Muscle of back (tissue), 13 donors: Measurements from ENCODE around the gene LPAR5. TPM values are rescaled to one million over a fixed set of nuclear protein-coding genes. Genes with fewer than 3 reads are reported as not detected.

Experiments
- DNase-seq, 3 donors: peaks; one replicate each; pipeline versions ENCODE4 v3.0.0 to v3.0.0-alpha.2; 2013
- long read RNA-seq, 9 donors: transcript quantifications; one replicate each; lab custom pipeline, GENCODE V29; 2026
- polyA plus RNA-seq, 10 donors: library from polyadenylated mRNA; unstranded; fragments of 120-200 nt; gene quantifications; one replicate each; pipeline ENCODE4 v1.2.1, GENCODE V29; 2013; ENCODE audit not compliant: insufficient read length in 10 of 10

Gene LPAR5
- 1 to 10 TPM in 9 of 10 donors, under 1 TPM in 1; 0.99 to 2.3 (median 1.5) TPM for polyA plus RNA-seq
- long read RNA-seq, donor 1, result 0 reads
- long read RNA-seq, donor 2, partial matches to known transcripts, result 0 of 1 reads
- long read RNA-seq, donor 2, other reads (novel, unspliced or antisense), result 0 of 1 reads
- long read RNA-seq, donor 3, result 0 reads
- long read RNA-seq, donor 4, partial matches to known transcripts, result 0 of 1 reads
- long read RNA-seq, donor 4, other reads (novel, unspliced or antisense), result 0 of 1 reads
- long read RNA-seq, donor 5, partial matches to known transcripts, result 0 of 3 reads
- long read RNA-seq, donor 5, other reads (novel, unspliced or antisense), result 0 of 3 reads
- long read RNA-seq, donor 6, partial matches to known transcripts, result 0 of 1 reads
- long read RNA-seq, donor 6, other reads (novel, unspliced or antisense), result 0 of 1 reads
- long read RNA-seq, donor 7, result 0 reads
- long read RNA-seq, donor 8, result 0 reads
- long read RNA-seq, donor 9, result 0 reads

DNA sequence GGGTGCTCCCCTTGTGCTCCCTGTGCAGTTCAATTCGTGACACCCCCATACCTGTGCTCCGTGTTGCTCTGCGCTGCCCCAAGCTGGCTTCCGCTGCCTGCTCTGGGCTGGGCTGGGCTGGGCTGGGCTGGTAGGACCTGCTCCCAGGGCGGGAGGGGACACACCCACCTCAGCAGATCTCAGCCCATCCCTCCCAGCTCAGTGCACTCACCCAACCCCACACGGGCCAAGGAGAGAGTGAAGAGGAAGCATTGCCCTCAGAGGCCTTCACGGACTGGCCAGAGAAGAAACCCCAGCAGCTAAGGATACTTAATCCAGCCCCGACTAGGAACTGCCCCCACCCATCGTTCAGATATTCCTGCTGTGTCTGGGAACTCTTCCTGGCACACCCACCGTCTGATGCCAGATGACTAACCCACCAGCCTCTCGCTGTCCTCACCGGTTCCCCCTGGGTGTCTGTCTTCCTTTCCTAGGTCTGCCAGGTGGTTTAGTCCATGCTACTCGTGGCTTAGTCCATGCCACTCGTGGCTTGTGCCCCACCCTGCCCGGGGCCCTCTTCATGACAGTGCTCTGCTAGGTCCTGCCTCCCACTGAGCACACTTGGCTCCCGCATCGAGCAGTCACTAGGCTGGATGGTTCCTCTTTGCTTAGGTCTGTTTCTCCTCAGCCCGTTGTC, at the start of gene LPAR5:
Gene LPAR5 (minus strand): TSS at position 104 of the 676 bp plus-strand sequence. CDS start 14,711 bp downstream, outside the sequence.
- DNase-seq, result peak in 1 of 3 donors; percentile 27

GRCh38 chr12:6684609-6685008, 48.9 kb upstream of the LPAR5 start:
- DNase-seq, result no peak

DNA sequence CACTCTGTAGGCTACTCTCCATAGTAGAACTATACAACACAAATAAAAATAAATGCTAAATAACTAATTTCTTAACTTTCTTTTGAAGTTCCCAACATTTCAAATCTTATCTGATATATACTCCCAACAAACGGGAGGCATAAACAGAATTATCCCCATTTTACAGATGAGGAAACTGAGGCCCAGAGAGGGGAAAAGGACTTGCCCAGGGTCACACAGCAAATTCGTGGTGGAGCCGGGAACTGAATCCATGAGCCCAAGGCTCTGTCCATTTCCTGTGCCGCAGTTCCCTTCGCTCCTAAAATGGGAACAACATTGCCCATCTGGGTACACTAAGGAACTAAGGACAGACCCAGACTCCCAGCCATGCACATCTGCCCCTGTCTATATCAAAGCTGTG, 41.2 kb upstream of the LPAR5 start:
- DNase-seq, result no peak

GRCh38 chr12:6672143-6672542, 36.4 kb upstream of the LPAR5 start:
- no peak for DNase-seq

- no peak for DNase-seq
Measured at GRCh38 chr12:6667559-6668210, 31.9 kb upstream of the LPAR5 start.

GRCh38 chr12:6666211-6666610, 30.5 kb upstream of the LPAR5 start:
- no peak for DNase-seq

GRCh38 chr12:6664902-6665301, 29.1 kb upstream of the LPAR5 start:
- DNase-seq, result no peak

DNA sequence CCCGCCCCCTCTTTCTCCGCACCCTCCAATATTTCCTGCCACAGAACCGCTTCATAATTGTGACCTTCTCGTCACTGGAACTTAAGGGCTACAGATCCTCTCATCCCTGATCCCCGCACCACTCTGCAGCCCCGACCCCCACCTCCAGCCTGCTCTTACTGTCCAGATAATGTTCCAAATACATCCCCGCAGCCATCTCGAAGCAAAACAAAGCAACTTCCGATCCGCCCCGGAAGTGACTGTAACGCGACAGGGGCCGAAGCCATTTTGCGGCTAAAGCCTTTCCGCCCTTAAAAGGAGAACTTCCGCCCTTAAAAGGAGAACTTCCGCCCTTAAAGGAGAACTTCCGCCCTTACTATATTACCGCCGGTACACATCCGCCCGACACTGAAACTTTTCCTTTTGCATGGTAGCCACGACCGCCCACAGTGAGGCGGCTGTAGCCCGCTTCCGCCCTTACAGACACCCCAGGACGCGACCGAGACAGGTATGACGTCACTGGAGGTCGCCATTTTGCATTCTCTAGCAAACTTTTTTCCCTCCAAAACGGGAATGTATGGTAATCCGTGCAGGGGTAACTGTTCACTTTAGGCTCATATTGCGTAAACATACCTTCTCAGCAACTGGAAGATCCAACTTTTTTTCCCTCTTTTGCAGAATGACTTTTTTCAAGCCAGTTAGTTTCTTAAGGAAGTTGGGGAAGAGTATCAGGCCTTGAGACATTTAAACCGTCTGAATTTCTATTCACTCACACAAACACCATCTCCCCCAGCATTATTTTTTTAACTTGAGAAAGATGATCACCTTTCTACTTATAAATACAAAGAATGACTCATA, 27.4 kb upstream of the LPAR5 start, which contains the start of gene ING4:
Gene ING4 (minus strand): TSS at position 214 of the 837 bp plus-strand sequence. CDS start 18 bp downstream, at position 196.
- DNase-seq, result peak; percentile 99 to 100 (median 99)

DNA sequence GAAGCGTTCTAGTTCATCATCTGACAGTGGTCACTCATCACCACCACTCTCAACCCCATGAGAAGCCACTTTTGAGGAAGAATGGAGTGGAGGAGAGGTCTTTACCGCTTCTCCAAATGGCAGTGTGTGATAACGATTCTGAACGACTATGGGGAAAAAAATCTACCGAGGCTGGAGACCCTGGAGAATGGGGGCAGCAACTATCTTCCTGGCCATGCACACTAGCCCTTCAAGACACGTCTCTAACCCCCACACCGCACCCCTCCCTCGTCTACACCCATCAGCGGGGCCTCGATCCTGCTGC, 26.8 kb upstream of the LPAR5 start:
- DNase-seq, result no peak

- no peak for DNase-seq
Measured at GRCh38 chr12:6653987-6654386, 18.2 kb upstream of the LPAR5 start.

GRCh38 chr12:6653342-6653741, 17.6 kb upstream of the LPAR5 start:
- DNase-seq, result no peak

DNA sequence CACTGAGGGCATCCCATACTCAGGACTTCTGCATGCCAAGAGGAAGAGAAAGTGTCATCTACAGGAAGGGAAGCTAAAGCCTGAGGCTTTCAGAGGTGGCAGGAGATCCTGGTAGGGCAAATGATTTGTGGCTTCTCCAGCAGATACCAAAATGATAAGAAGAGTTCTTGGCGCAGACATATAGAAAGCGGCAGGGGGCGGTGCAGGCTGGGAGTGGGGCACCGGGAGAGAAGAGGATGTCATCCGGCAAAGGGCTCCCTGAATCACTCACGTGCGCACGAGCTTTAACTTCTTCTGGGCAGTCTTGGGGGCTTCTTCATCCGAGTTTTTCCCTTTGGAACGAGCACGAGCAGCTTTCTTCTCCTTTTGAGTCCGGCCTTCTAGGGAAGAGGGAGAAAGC, 16.6 kb upstream of the LPAR5 start:
- DNase-seq, result no peak

GRCh38 chr12:6650832-6651231, 15.1 kb upstream of the LPAR5 start:
- no peak for DNase-seq

GRCh38 chr12:6647083-6647604, 11.4 kb upstream of the LPAR5 start, which contains the start of gene ACRBP:
TSS of gene ACRBP (minus strand) at chr12:6647432. CDS start at chr12:6647366, 66 bp downstream.
- peak in 2 of 3 donors; percentile 68 to 87 for DNase-seq

DNA sequence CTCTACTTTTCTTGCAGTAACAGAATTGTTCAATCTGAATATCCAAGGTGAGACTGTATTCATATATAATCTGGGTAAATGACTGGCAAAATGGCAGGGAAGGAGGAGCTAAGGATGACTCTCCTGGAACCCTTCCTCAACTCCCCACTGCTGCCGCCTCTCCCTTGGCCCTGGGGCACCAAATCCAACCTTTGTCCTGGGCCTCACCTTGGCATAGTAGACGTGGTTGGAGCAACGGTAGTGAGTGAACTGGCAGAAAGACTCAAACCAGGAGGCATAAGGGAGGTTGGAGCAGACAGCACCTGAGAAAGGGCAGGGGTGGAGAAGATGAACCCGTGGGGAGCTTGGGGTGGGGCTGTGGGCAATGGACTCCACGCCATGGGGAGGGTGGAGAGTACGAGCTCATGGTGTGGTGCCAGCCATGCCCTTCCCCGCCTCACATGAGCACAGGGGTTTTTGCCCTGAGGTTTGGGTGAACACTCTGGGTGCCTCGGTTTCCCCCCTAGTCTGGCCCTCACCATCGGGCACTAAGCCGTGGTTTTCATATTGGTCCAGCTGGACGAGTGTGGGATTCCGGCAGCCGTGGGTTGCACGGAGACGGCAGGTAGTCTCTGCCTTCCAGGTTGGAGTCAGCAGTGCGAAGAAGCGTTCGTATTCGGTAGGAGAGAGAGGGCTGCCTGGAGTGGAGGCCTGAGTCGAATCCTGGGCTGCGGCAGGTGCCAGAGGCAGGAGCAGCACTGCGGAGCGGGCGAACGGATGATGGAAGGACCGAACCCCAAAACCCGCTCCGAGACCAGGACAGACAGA, 10.7 kb upstream of the LPAR5 start:
- no peak for DNase-seq

- DNase-seq, result peak in 2 of 3 donors; percentile 44 to 74
Measured at GRCh38 chr12:6644903-6645302, 9.1 kb upstream of the LPAR5 start.

- peak in 1 of 3 donors; percentile 48 for DNase-seq
Measured at GRCh38 chr12:6644257-6644596, 8.5 kb upstream of the LPAR5 start.

DNA sequence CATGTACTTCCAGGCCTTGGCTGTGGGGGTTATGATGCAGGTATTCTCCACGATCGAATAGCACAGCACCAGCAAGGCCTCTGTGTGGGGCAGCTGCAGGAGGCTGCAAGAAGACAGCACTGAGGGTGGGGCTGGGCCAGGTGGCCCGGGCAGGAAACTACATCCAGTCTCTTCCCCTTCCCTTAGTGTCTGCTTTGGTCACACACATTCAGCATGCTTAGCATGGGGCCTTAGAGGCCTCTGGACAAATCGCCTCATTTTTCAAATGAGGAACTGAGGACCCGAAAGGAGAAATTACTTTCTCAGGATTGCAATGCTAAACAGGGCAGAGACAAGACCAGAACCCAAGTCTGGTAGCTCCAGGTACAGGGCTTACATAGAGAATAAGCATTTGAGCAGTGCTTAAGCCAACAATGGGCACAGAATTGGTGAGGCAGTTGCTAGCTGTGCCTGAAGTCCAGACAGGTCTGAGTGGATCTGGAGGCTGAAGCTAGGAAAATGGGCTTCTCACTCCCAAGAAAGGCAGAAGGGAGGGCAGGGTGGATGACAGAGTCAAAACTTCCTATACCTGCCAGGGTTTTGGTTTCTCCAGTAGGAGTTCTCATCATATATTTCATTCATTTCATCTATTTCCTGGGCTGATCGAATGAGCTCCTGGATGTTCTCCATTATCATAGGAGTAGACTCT, 8.0 kb upstream of the LPAR5 start:
- DNase-seq, result no peak

DNA sequence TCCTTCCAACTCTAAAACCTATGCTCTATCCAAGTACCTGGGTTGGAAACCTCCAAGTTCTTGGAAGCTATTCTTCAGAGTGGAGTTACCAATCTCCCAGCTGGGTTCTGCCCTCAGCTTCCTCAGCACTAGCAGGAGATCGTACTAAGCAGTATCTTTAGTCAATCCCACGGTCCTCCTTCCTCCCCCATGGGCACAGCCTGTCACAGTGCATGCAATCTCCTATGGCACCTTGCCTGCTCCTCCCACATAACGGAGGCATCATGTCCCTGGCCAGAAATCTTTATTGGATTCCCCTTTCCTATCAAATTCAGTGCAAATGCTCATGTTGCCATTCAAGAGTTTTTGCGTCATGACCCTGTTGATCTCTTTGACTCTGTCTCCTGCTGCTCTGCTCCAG, 5.4 kb upstream of the LPAR5 start:
- no peak for DNase-seq

GRCh38 chr12:6640497-6640896, 4.7 kb upstream of the LPAR5 start:
- no peak for DNase-seq
